ENCODE results near the gene PANK1. TPM values are rescaled to one million over a fixed set of nuclear protein-coding genes. Genes with fewer than 3 reads are reported as not detected.

PANK1 gene
- total RNA-seq, 1 donor from 2014 or later, result 32.5 TPM

- no peak for DNase-seq (ENCODE audit: extremely low spot score, unreplicated experiment)
- no peaks in the 10 kb centered on the region for H3K27me3 Mint-ChIP-seq
- H3K9me3 Mint-ChIP-seq, result no peaks in the 10 kb centered on the region
- no peak overlapping the region for H3K27ac Mint-ChIP-seq
- H3K4me3 Mint-ChIP-seq, result no peak overlapping the region
- peaks cover 19% of the 10 kb centered on the region for H3K36me3 Mint-ChIP-seq
- peaks cover 41% of the 10 kb centered on the region for H3K4me1 Mint-ChIP-seq (ENCODE audit: unreplicated experiment)
- no peak for TF ChIP-seq CTCF (conservative IDR thresholded peaks at IDR 0.05)
Measured at GRCh38 chr10:89632824-89633223, 12.2 kb downstream of the PANK1 start.

- peaks cover 6% of the 10 kb centered on the region for H3K9me3 Mint-ChIP-seq
- H3K4me1 Mint-ChIP-seq (ENCODE audit: unreplicated experiment), result peaks cover 38% of the 10 kb centered on the region
- DNase-seq (ENCODE audit: extremely low spot score, unreplicated experiment), result no peak
- no peaks in the 10 kb centered on the region for H3K27me3 Mint-ChIP-seq
- H3K36me3 Mint-ChIP-seq, result peaks cover 12% of the 10 kb centered on the region
- no peak overlapping the region for H3K4me3 Mint-ChIP-seq
- TF ChIP-seq CTCF (conservative IDR thresholded peaks at IDR 0.05), result no peak
- no peak overlapping the region for H3K27ac Mint-ChIP-seq
Measured at GRCh38 chr10:89627830-89628229, 17.2 kb downstream of the PANK1 start.

GRCh38 chr10:89625041-89625765, 19.8 kb downstream of the PANK1 start:
- Mint-ChIP-seq H3K36me3 (peaks cover 15% of the 10 kb centered on the region), H3K9me3 (peaks cover 6% of the 10 kb centered on the region), H3K27me3 (no peaks in the 10 kb centered on the region), H3K27ac (no peak overlapping the region), H3K4me1 (ENCODE audit: unreplicated experiment) (peaks cover 25% of the 10 kb centered on the region), H3K4me3 (no peak overlapping the region)
- no peak for DNase-seq (ENCODE audit: extremely low spot score, unreplicated experiment)
- no peak for TF ChIP-seq CTCF (conservative IDR thresholded peaks at IDR 0.05)

GRCh38 chr10:89624020-89624419, 21.0 kb downstream of the PANK1 start:
- H3K36me3 Mint-ChIP-seq, result peaks cover 20% of the 10 kb centered on the region
- no peaks in the 10 kb centered on the region for H3K27me3 Mint-ChIP-seq
- no peak for DNase-seq (ENCODE audit: extremely low spot score, unreplicated experiment)
- peaks cover 17% of the 10 kb centered on the region for H3K4me1 Mint-ChIP-seq (ENCODE audit: unreplicated experiment)
- no peak overlapping the region for H3K27ac Mint-ChIP-seq
- TF ChIP-seq CTCF (conservative IDR thresholded peaks at IDR 0.05), result no peak
- H3K9me3 Mint-ChIP-seq, result peaks cover 6% of the 10 kb centered on the region
- no peak overlapping the region for H3K4me3 Mint-ChIP-seq

- H3K4me1 Mint-ChIP-seq (ENCODE audit: unreplicated experiment), result peaks cover 8% of the 10 kb centered on the region
- H3K4me3 Mint-ChIP-seq, result no peak overlapping the region
- no peak for TF ChIP-seq CTCF (conservative IDR thresholded peaks at IDR 0.05)
- H3K27ac Mint-ChIP-seq, result no peak overlapping the region
- peaks cover 27% of the 10 kb centered on the region for H3K36me3 Mint-ChIP-seq
- H3K9me3 Mint-ChIP-seq, result peaks cover 6% of the 10 kb centered on the region
- H3K27me3 Mint-ChIP-seq, result no peaks in the 10 kb centered on the region
- no peak for DNase-seq (ENCODE audit: extremely low spot score, unreplicated experiment)
Measured at GRCh38 chr10:89622151-89622550, 22.9 kb downstream of the PANK1 start.

Data from type B pancreatic cell (in vitro differentiated cells).